ENCODE data around the gene ARHGEF12. TPM values are rescaled to one million over a fixed set of nuclear protein-coding genes. Genes with fewer than 3 reads are reported as not detected.

Gene ARHGEF12
- total RNA-seq, 4 donors from 2014 or later: 64.4 to 108 (median 88.3) TPM

- no peak for TF ChIP-seq CTCF (IDR thresholded peaks at IDR 0.05; ENCODE audit: low read depth)
Measured at GRCh38 chr11:120318906-120319305, 17.3 kb upstream of the ARHGEF12 start.

GRCh38 chr11:120324932-120325810, 11.0 kb upstream of the ARHGEF12 start, which contains the start of gene TLCD5:
Gene TLCD5, plus strand, starts transcription at chr11:120325299. Its CDS starts 2,143 bp downstream, at chr11:120327442.
- no peak for TF ChIP-seq CTCF (IDR thresholded peaks at IDR 0.05; ENCODE audit: low read depth)

- no peak for TF ChIP-seq CTCF (IDR thresholded peaks at IDR 0.05; ENCODE audit: low read depth)
Measured at GRCh38 chr11:120326228-120326627, 10.0 kb upstream of the ARHGEF12 start.

- no peak for TF ChIP-seq CTCF (IDR thresholded peaks at IDR 0.05; ENCODE audit: low read depth)
Measured at GRCh38 chr11:120326845-120327281, 9.3 kb upstream of the ARHGEF12 start.

- TF ChIP-seq CTCF (IDR thresholded peaks at IDR 0.05; ENCODE audit: low read depth): no peak
Measured at GRCh38 chr11:120327311-120327710, 8.9 kb upstream of the ARHGEF12 start.

GRCh38 chr11:120329556-120329955, 6.7 kb upstream of the ARHGEF12 start:
- no peak for TF ChIP-seq CTCF (IDR thresholded peaks at IDR 0.05; ENCODE audit: low read depth)

GRCh38 chr11:120330045-120330444, 6.2 kb upstream of the ARHGEF12 start:
- no peak for TF ChIP-seq CTCF (IDR thresholded peaks at IDR 0.05; ENCODE audit: low read depth)

All from subcutaneous adipose tissue (tissue), 4 donors.